IMR-90 (cell line): Measurements from ENCODE around the gene TARS3. TPM values are rescaled to one million over a fixed set of nuclear protein-coding genes. Genes with fewer than 3 reads are reported as not detected.

ENCODE experiments used
- ATAC-seq: fragments of 200-7000 bp; cut with Tn5 transposase; 2 replicates; pipeline ENCODE4 v1.9.1; 2020; ENCODE audit warnings: low read depth, mild to moderate bottlenecking, moderate library complexity
- BruUV-seq: library from RNA; stranded (reverse); fragments of 400-500 nt; replicated peaks from 2 replicates; lab custom pipeline; 2021; lab: Mats Ljungman, UMichigan
- CTCF ChIA-PET: fragments of 300-600 bp; formaldehyde crosslinking; extraction: SDS; loops from one replicate; lab custom pipeline; 2021; ENCODE audit warnings: antibody characterized with exemption; lab: Yijun Ruan, JAX
- POLR2A ChIA-PET: fragments of 300-600 bp; sonication (Branson Sonifier 250); formaldehyde crosslinking; loops from one replicate; lab custom pipeline; 2022; ENCODE audit warnings: antibody characterized with exemption; ENCODE audit not compliant: unreplicated experiment; lab: Charles Lee
- DNase-seq: peaks from one replicate; pipeline ENCODE4 v3.0.0; 2013
- H2AFZ ChIP-seq: replicated peaks from 2 replicates; pipeline ENCODE3; 2013; ENCODE audit warnings: low read length, mild to moderate bottlenecking; ENCODE audit not compliant: poor library complexity
- H2AK5ac ChIP-seq: 2 replicates; pipeline ENCODE4 v1.6.1; 2013; ENCODE audit warnings: low read depth, low read length, inconsistent platforms
- H2AK9ac ChIP-seq: replicated peaks from 2 replicates; pipeline ENCODE3; 2013; ENCODE audit warnings: mild to moderate bottlenecking, low read depth, low read length, moderate library complexity; ENCODE audit not compliant: poor library complexity
- H2BK120ac ChIP-seq: 2 replicates; pipeline ENCODE4 v1.6.1; 2013; ENCODE audit warnings: low read depth, low read length, inconsistent platforms
- H2BK15ac ChIP-seq: 3 replicates; pipeline ENCODE4 v1.6.1; 2013; ENCODE audit warnings: low read depth, low read length, inconsistent platforms
- H2BK20ac ChIP-seq: 2 replicates; pipeline ENCODE4 v1.6.1; 2013; ENCODE audit warnings: low read depth, mild to moderate bottlenecking, inconsistent platforms, low read length, moderate library complexity
- H2BK5ac ChIP-seq: 2 replicates; pipeline ENCODE4 v1.6.1; 2013; ENCODE audit warnings: mild to moderate bottlenecking, low read depth, low read length, inconsistent platforms; ENCODE audit not compliant: poor library complexity, severe bottlenecking
- H3K14ac ChIP-seq: replicated peaks from 2 replicates; pipeline ENCODE4 v1.6.1; 2013; ENCODE audit warnings: low read depth, low read length, inconsistent platforms
- H3K18ac ChIP-seq: 2 replicates; pipeline ENCODE4 v1.6.1; 2013; ENCODE audit warnings: low read depth, low read length, control low read depth
- H3K23ac ChIP-seq: 2 replicates; pipeline ENCODE4 v1.6.1; 2013; ENCODE audit warnings: low read depth, low read length, inconsistent platforms
- H3K27ac ChIP-seq: 2 replicates; pipeline ENCODE4 v1.5.1; 2013; ENCODE audit warnings: mild to moderate bottlenecking, control low read depth, low read length; ENCODE audit not compliant: insufficient read depth
- H3K27me3 ChIP-seq: 2 replicates; pipeline ENCODE4 v1.6.1; 2013; ENCODE audit warnings: low read length; ENCODE audit not compliant: control insufficient read depth, insufficient read depth
- H3K36me3 ChIP-seq: 2 replicates; pipeline ENCODE4 v1.6.1; 2013; ENCODE audit warnings: low read length, mixed read lengths; ENCODE audit not compliant: control insufficient read depth, insufficient read depth
- H3K4ac ChIP-seq: 2 replicates; pipeline ENCODE4 v1.6.1; 2013; ENCODE audit warnings: low read depth, low read length, inconsistent platforms
- H3K4me1 ChIP-seq: 2 replicates; pipeline ENCODE4 v1.6.1; 2013; ENCODE audit warnings: low read length, mixed read lengths; ENCODE audit not compliant: control insufficient read depth, insufficient read depth
- H3K4me2 ChIP-seq: 2 replicates; pipeline ENCODE4 v1.6.1; 2013; ENCODE audit warnings: low read depth, mild to moderate bottlenecking, control low read depth, low read length, moderate library complexity
- H3K4me3 ChIP-seq: 2 replicates; pipeline ENCODE4 v1.5.1; 2013; ENCODE audit warnings: low read depth, mild to moderate bottlenecking, control low read depth, low read length, moderate library complexity; ENCODE audit not compliant: insufficient read depth
- H3K56ac ChIP-seq: 2 replicates; pipeline ENCODE4 v1.6.1; 2013; ENCODE audit warnings: low read length, inconsistent platforms; ENCODE audit not compliant: insufficient read depth; ENCODE audit errors: extremely low read depth
- H3K79me1 ChIP-seq, 2 experiments: 2 replicates each; pipeline ENCODE4 v1.6.1; 2013; ENCODE audit warnings: low read length in 2 of 2, inconsistent platforms in 1 of 2, low read depth in 1 of 2
- H3K9ac ChIP-seq: 2 replicates; pipeline ENCODE4 v1.6.1; 2013; ENCODE audit warnings: low read depth, low read length, control low read depth
- H3K9me1 ChIP-seq: 2 replicates; pipeline ENCODE4 v1.6.1; 2013; ENCODE audit warnings: low read length, inconsistent platforms; ENCODE audit not compliant: insufficient read depth
- H3K9me3 ChIP-seq: 2 replicates; pipeline ENCODE4 v1.6.1; 2013; ENCODE audit warnings: low read length; ENCODE audit not compliant: control insufficient read depth, insufficient read depth
- H4K20me1 ChIP-seq: 2 replicates; pipeline ENCODE4 v1.6.1; 2013; ENCODE audit warnings: low read length, inconsistent platforms; ENCODE audit not compliant: insufficient read depth
- H4K5ac ChIP-seq: 2 replicates; pipeline ENCODE4 v1.6.1; 2013; ENCODE audit warnings: mild to moderate bottlenecking, low read depth, low read length, control low read depth
- H4K8ac ChIP-seq, 2 experiments: 2 replicates each; pipeline ENCODE4 v1.6.1; 2013; ENCODE audit warnings: low read depth in 2 of 2, low read length in 2 of 2, control low read depth in 1 of 2, inconsistent platforms in 1 of 2
- H4K91ac ChIP-seq: 2 replicates; pipeline ENCODE4 v1.6.1; 2013; ENCODE audit warnings: low read depth, low read length, inconsistent platforms; ENCODE audit not compliant: insufficient read depth
- BHLHE40 ChIP-seq: fragments of 150-350 bp; IDR thresholded peaks from 2 replicates; pipeline ENCODE4 v1.6.1; 2016; ENCODE audit warnings: mild to moderate bottlenecking, low read depth, low read length
- FOS ChIP-seq: fragments of 150-350 bp; IDR thresholded peaks from 2 replicates; pipeline ENCODE4 v1.6.1; 2016; ENCODE audit warnings: low read depth, low read length
- MAFK ChIP-seq: IDR thresholded peaks from 2 replicates; pipeline ENCODE4 v1.6.1; 2012; ENCODE audit warnings: low read depth, low read length, improper control_type of control experiment
- MAZ ChIP-seq: IDR thresholded peaks from 2 replicates; pipeline ENCODE4 v1.6.1; 2012; ENCODE audit warnings: low read depth, mild to moderate bottlenecking, low read length, improper control_type of control experiment, moderate library complexity, borderline replicate concordance
- POLR2A ChIP-seq: IDR thresholded peaks from 2 replicates; pipeline ENCODE4 v1.6.1; 2012; ENCODE audit warnings: mild to moderate bottlenecking, low read depth, low read length
- RAD21 ChIP-seq: IDR thresholded peaks from 2 replicates; pipeline ENCODE4 v1.6.1; 2012; ENCODE audit warnings: low read length, improper control_type of control experiment
- RCOR1 ChIP-seq: IDR thresholded peaks from 2 replicates; pipeline ENCODE4 v1.6.1; 2012; ENCODE audit warnings: mild to moderate bottlenecking, low read length, improper control_type of control experiment; ENCODE audit not compliant: insufficient replicate concordance
- RFX5 ChIP-seq: IDR thresholded peaks from 2 replicates; pipeline ENCODE4 v1.8.0; 2012; ENCODE audit warnings: low read depth, mild to moderate bottlenecking, low read length, moderate library complexity
- WGBS, 2 experiments: methylation state at CpG; one replicate each; pipeline versions ENCODE4 v1.1.5 to v1.1.7; 2013; ENCODE audit warnings: missing lambda C conversion rate in 2 of 2; ENCODE audit not compliant: insufficient read length in 1 of 2; ENCODE audit errors: extremely low coverage in 2 of 2; 5-methylcytosine and 5-hydroxymethylcytosine counted together
- dilution Hi-C: fragments of 300-500 bp; cut with HindIII; formaldehyde crosslinking; loops from one replicate; pipeline ENCODE4 v1.14.3; 2018; ENCODE audit warnings: low sequenced_read_pairs; ENCODE audit not compliant: unreplicated experiment
- in situ Hi-C: fragments of 300-500 bp; cut with MboI; formaldehyde crosslinking; loops from 3 replicates; pipeline ENCODE4 v1.14.3; 2019; ENCODE audit warnings: low sequenced_read_pairs, inconsistent platforms, mixed read lengths
- intact Hi-C: fragments of 100-400 bp; cut with micrococcal nuclease; formaldehyde crosslinking; loops from 2 replicates; pipeline ENCODE4 v1.10.0; 2022
- polyA plus RNA-seq, 3 experiments: library from polyadenylated mRNA; depleted of rRNA; stranded (reverse); fragments of >200 nt; gene quantifications; 2 replicates each; pipeline ENCODE4 v1.2.3, GENCODE V29; 2012; ENCODE audit warnings: low replicate concordance in 1 of 3
- total RNA-seq: library from RNA; depleted of rRNA; stranded (reverse); fragments of >200 nt; gene quantifications from 2 replicates; pipeline ENCODE4 v1.2.3, GENCODE V29; 2012
- TF ChIP-seq, protein P1 (sequence below): fragments of 150-350 bp; IDR thresholded peaks from 2 replicates; pipeline ENCODE4 v1.6.1; 2016; ENCODE audit warnings: low read depth, mild to moderate bottlenecking, low read length, moderate library complexity, borderline replicate concordance
- TF ChIP-seq, protein P2 (sequence below): fragments of 150-350 bp; IDR thresholded peaks from 2 replicates; pipeline ENCODE4 v1.6.1; 2017; ENCODE audit warnings: mild to moderate bottlenecking, antibody characterized with exemption, low read length, low read depth

TARS3 gene
- total and polyA plus RNA-seq, 2 of the 4 experiments (the other 2 are of a cell fraction) = 3.4 to 9.3 TPM

DNA sequence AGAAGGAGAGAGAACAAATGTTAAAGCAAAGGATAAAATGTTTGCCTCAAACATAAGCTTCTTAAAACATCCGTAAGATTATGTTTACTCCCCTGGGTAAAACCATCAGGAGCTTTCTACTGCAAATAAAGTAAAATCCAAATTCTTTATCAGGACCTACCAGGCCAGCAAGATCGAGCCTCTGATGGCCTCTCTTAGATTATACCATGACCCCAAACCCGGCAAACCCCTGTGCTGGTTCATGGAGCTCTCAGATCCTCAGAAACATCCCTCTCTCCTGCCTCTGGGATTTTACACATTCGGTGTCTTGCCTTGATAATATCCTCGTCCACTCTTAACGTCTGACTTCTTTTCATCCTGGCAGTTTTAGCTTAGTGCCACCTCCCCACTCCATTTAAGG is 7.5 kb upstream of the TARS3 start:
- Histone ChIP-seq H3K9ac (no peak overlapping the region), H3K4me3 (no peak overlapping the region), H2AFZ (no peak overlapping the region), H2BK15ac (no peak overlapping the region), H2BK120ac (no peak overlapping the region), H3K4ac (no peak overlapping the region), H3K27ac (no peak overlapping the region), H3K9me1 (no peaks in the 10 kb centered on the region), H2AK5ac (no peak overlapping the region), H2BK5ac (no peak overlapping the region), H3K9me3 (no peaks in the 10 kb centered on the region), H2AK9ac (no peak overlapping the region), H3K56ac (no peak overlapping the region), H3K27me3 (no peaks in the 10 kb centered on the region), H3K4me2 (no peak overlapping the region), H4K5ac (no peak overlapping the region), H4K8ac (no peak overlapping the region), H3K14ac (no peak overlapping the region), H3K23ac (no peak overlapping the region), H2BK20ac (no peak overlapping the region), H4K91ac (no peak overlapping the region), H3K79me1 (no peaks in the 10 kb centered on the region), H3K36me3 (no peaks in the 10 kb centered on the region), H4K20me1 (no peaks in the 10 kb centered on the region), H3K18ac (no peak overlapping the region), H3K4me1 (no peaks in the 10 kb centered on the region; the same call in 1 of the 2 replicates)
- ATAC-seq (no peak), DNase-seq (no peak)
- no TSS peak for BruUV-seq
- ChIA-PET CTCF (no interaction called here), POLR2A (no interaction called here)
- no peak for TF ChIP-seq RFX5
- TF ChIP-seq RAD21 = no peak
- TF ChIP-seq, protein P1, sequence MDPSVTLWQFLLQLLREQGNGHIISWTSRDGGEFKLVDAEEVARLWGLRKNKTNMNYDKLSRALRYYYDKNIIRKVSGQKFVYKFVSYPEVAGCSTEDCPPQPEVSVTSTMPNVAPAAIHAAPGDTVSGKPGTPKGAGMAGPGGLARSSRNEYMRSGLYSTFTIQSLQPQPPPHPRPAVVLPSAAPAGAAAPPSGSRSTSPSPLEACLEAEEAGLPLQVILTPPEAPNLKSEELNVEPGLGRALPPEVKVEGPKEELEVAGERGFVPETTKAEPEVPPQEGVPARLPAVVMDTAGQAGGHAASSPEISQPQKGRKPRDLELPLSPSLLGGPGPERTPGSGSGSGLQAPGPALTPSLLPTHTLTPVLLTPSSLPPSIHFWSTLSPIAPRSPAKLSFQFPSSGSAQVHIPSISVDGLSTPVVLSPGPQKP = no peak
- no peak for TF ChIP-seq MAZ
- no peak for TF ChIP-seq RCOR1
- TF ChIP-seq MAFK = no peak
- TF ChIP-seq BHLHE40 = no peak
- TF ChIP-seq POLR2A = no peak
- TF ChIP-seq, protein P2, sequence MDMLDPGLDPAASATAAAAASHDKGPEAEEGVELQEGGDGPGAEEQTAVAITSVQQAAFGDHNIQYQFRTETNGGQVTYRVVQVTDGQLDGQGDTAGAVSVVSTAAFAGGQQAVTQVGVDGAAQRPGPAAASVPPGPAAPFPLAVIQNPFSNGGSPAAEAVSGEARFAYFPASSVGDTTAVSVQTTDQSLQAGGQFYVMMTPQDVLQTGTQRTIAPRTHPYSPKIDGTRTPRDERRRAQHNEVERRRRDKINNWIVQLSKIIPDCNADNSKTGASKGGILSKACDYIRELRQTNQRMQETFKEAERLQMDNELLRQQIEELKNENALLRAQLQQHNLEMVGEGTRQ = no peak
- no peak for TF ChIP-seq FOS
- 35% methylated on average over 2 of the region's 6 CpGs; no CpG with 5 or more reads in 1 of the 2 experiments for WGBS, 2 experiments
- dilution Hi-C loops (no loop called here), intact Hi-C loops (no loop called here), in situ Hi-C loops (no loop called here)
